Osteocyte (in vitro differentiated cells): Measurements from ENCODE around the gene GOSR1. TPM values are rescaled to one million over a fixed set of nuclear protein-coding genes. Genes with fewer than 3 reads are reported as not detected.
"Not testable (repeated sequence)": the region's sequence is repeated elsewhere in the genome, so short reads cannot be mapped to it uniquely, and the experiment has no call there.

Experiments used
- DNase-seq: peaks from one replicate; pipeline ENCODE4 v3.0.0; 2021; ENCODE audit warnings: mixed read lengths; ENCODE audit not compliant: unreplicated experiment; ENCODE audit errors: extremely low spot score
- H3K27ac Mint-ChIP-seq: one replicate; pipeline ENCODE4 v1.8.0; 2021; ENCODE audit warnings: mild to moderate bottlenecking, mixed read lengths; ENCODE audit not compliant: unreplicated experiment
- H3K27me3 Mint-ChIP-seq: one replicate; pipeline ENCODE4 v1.8.0; 2021; ENCODE audit warnings: mixed read lengths; ENCODE audit not compliant: unreplicated experiment
- H3K36me3 Mint-ChIP-seq: one replicate; pipeline ENCODE4 v1.8.0; 2021; ENCODE audit warnings: mixed read lengths; ENCODE audit not compliant: unreplicated experiment
- H3K4me1 Mint-ChIP-seq: one replicate; pipeline ENCODE4 v1.8.0; 2021; ENCODE audit warnings: mixed read lengths; ENCODE audit not compliant: unreplicated experiment
- H3K4me3 Mint-ChIP-seq: one replicate; pipeline ENCODE4 v1.8.0; 2021; ENCODE audit warnings: mild to moderate bottlenecking, moderate library complexity, mixed read lengths; ENCODE audit not compliant: unreplicated experiment
- H3K9me3 Mint-ChIP-seq: one replicate; pipeline ENCODE4 v1.8.0; 2021; ENCODE audit warnings: mixed read lengths; ENCODE audit not compliant: unreplicated experiment
- CTCF ChIP-seq: fragments of 200-600 bp; sonication (generic); IDR thresholded peaks from 2 replicates; pipeline ENCODE4 v1.5.0; 2021; ENCODE audit warnings: antibody characterized with exemption, mild to moderate bottlenecking, moderate library complexity
- total RNA-seq: library from RNA; stranded (reverse); gene quantifications from 2 replicates; pipeline ENCODE4 v1.2.1, GENCODE V29; 2021

The GOSR1 gene
- total RNA-seq, 1 donor from 2014 or later, result 47.3 TPM

GRCh38 chr17:30520882-30521281 is 43.7 kb downstream of the GOSR1 start:
- H3K27ac Mint-ChIP-seq, result peak overlapping the region; percentile 91
- no peak for TF ChIP-seq CTCF
- peaks cover 23% of the 10 kb centered on the region for H3K4me1 Mint-ChIP-seq
- H3K9me3 Mint-ChIP-seq, result no peaks in the 10 kb centered on the region
- peaks cover 19% of the 10 kb centered on the region for H3K36me3 Mint-ChIP-seq
- no peak for DNase-seq
- no peak overlapping the region for H3K4me3 Mint-ChIP-seq
- no peaks in the 10 kb centered on the region for H3K27me3 Mint-ChIP-seq

GRCh38 chr17:30521766-30522165 is 44.6 kb downstream of the GOSR1 start:
- no peaks in the 10 kb centered on the region for H3K9me3 Mint-ChIP-seq
- H3K4me1 Mint-ChIP-seq, result peaks cover 23% of the 10 kb centered on the region

GRCh38 chr17:30523236-30523635 is 46.0 kb downstream of the GOSR1 start:
- not testable (repeated sequence) for H3K27ac Mint-ChIP-seq, H3K9me3 Mint-ChIP-seq, H3K27me3 Mint-ChIP-seq, H3K4me3 Mint-ChIP-seq, DNase-seq
- Mint-ChIP-seq H3K4me1 (peaks cover 23% of the 10 kb centered on the region), H3K36me3 (peaks cover 19% of the 10 kb centered on the region)

More at GRCh38 chr17:30521766-30522165, 44.6 kb downstream of the GOSR1 start:
- no peaks in the 10 kb centered on the region for H3K27me3 Mint-ChIP-seq
- no peak overlapping the region for H3K27ac Mint-ChIP-seq
- no peak for DNase-seq
- peaks cover 19% of the 10 kb centered on the region for H3K36me3 Mint-ChIP-seq
- no peak for TF ChIP-seq CTCF
- no peak overlapping the region for H3K4me3 Mint-ChIP-seq

GRCh38 chr17:30524847-30525246 is 47.6 kb downstream of the GOSR1 start:
- Mint-ChIP-seq H3K36me3 (peaks cover 19% of the 10 kb centered on the region), H3K9me3 (no peaks in the 10 kb centered on the region), H3K27ac (no peak overlapping the region), H3K4me3 (no peak overlapping the region), H3K27me3 (no peaks in the 10 kb centered on the region), H3K4me1 (peaks cover 14% of the 10 kb centered on the region)
- no peak for DNase-seq
- no peak for TF ChIP-seq CTCF

- Mint-ChIP-seq H3K4me1 (no peaks in the 10 kb centered on the region), H3K27me3 (no peaks in the 10 kb centered on the region), H3K36me3 (peaks cover 19% of the 10 kb centered on the region), H3K9me3 (no peaks in the 10 kb centered on the region), H3K4me3 (no peak overlapping the region), H3K27ac (no peak overlapping the region)
- no peak for TF ChIP-seq CTCF
- no peak for DNase-seq
Observed at GRCh38 chr17:30526401-30526800, 49.2 kb downstream of the GOSR1 start.

- H3K27me3 Mint-ChIP-seq, DNase-seq, H3K4me1 Mint-ChIP-seq, H3K4me3 Mint-ChIP-seq, H3K27ac Mint-ChIP-seq, H3K36me3 Mint-ChIP-seq, H3K9me3 Mint-ChIP-seq: not testable (repeated sequence)
Observed at GRCh38 chr17:30528701-30529100, 51.5 kb downstream of the GOSR1 start.
